SHP77 treated with DMSO at 0.1 percent for 48 hours (cell line): Measurements from ENCODE around the gene ABTB2.

Experiments
- DNase-seq: peaks from one replicate; lab custom pipeline; 2025; lab: John Stamatoyannopoulos, UW

ABTB2 gene

DNA sequence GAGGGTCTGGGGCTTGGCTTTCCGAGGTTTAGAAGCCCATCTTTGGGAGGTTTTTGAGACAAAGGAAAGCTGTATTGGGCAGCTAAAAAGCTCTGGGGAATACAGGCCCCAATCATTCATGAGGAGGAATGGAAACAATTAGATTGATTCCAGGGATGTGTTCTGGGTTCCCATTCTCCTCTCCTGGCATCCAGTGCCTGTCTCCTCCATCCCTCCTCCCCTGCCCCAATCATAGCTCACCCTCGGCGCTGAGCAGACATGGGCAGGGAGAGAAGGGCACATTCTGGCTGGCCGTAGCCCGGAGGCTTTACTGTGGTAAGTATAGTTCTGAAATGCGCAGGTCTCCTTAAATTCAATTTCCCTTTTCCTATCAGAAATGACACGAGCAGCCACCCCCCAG, 42.4 kb downstream of the ABTB2 start:
- no peak for DNase-seq

DNA sequence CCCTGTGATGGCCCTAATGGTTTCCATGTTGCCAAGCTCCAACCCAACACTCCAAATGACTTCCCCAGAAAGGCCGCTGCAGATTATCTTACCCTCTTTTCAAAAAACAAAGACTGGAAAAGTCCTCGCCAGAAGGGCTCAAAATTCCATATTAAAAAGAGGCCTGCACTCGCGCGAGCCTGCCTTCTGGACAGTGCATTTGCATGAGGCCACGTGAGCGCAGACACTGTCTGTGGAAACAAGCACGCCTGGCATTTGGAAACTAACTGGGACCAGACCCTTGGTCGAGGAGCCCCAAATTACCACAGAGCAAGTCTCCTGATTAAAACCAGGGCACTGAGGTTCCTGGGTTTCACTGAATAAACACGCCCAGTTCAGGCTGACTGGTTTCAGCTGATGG, 42.9 kb downstream of the ABTB2 start:
- no peak for DNase-seq

DNA sequence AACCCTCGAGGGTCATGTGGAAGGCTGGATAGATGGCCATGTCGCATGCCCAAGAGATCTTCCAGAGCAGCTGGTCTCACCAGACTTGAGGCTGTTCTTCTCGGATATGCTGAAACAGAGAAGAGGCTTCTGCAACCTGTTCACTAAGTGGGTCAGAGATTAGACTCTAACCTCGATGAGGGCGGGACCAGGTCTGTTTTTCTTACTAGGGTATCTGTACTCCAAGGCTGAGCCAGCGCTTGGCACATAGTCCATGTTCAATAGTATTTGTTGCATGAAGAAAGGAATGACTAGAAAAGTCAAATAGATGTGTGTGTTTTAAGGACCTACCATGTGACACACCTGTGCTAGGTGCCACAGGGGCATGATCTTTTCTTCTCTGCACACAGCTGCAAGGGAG, 43.6 kb downstream of the ABTB2 start:
- DNase-seq = no peak

DNA sequence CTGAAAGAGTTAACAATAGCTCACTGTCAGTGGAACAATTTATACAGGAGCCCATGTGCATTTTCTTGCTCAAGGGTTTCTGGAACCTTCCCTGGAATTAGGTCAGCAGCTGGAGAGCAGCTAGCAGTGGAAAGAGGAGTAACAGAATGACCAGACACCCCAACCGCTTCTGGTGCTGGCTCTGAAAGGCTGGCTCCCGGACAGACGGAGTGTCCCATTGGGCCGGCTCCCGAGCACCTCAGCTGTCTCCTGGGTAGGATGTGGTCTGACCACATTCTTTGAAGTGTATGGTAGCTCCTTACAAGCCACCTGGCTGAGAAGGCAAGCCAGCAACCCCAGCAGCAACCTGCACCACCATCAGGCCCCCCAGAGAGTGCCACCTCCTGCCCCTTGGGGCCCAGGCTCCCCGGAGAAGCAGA, 44.7 kb downstream of the ABTB2 start:
- no peak for DNase-seq

DNA sequence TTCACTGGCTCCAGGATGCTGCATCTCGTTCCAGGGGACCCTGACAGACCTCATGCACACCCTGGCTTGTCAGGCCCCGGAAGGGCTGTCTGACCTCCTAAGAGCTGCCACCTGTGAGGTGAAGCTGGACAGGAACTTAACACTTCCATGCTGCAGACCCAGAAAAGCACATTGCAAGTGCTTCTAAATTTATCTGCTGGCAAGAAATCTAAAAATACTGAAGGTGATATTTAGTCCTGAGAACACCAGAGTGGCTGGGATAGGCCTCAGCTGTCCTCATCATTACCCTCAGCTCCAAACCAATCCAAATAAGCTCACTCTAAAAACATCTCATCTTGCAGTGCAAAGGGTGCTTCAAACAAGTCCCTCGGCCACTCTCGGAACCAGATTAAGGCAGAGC, 46.7 kb downstream of the ABTB2 start:
- DNase-seq = no peak

DNA sequence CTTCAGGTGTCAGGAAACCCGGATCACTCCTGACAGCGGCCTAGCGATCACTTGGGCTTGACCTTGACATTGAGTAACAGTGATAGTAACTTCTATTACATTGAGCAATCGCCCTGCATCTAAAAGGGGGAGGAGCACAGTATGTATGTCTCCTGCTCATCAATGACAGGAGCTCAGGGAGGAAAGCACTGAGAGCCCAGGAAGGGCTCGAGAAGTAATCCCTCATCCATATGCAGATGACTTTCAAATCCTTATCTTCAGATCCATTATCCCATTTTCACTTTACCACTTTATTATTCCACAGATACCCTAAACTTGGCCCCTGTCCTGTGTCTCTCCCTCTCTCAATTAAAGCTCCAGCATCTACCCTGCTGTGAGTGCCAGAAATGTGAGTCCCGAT, 47.8 kb downstream of the ABTB2 start:
- DNase-seq = no peak

DNA sequence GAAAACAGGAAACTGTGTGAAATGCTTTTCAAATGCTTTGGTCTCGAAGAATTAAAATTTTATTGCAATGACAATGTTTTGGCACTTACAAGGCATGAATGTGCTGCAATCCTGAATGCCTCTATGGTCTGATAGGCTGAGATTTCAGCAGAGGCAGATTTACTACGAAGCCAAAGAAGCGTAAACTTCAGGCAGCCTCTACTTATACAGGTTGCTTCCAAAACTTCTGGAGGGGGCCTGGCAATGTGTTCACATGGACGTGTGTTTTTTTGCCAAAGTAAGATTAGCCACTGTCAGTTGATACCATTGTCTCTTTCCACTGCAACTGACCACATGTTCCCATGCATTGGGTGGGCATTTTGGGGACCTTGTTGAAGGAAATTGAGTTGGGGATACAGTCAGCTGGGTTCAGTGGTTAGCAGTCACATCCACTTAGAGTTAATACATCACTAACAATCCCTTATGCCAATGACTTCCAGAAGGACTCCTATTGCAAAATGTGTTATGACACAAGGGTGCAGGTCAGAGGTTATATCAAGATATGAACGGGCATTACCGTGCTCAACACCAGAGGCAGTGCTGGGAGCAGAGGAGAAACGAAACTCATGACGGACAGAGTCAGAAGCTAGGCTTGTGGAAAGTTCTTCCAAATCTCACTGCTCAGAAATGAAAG, 48.8 kb downstream of the ABTB2 start:
- no peak for DNase-seq

DNA sequence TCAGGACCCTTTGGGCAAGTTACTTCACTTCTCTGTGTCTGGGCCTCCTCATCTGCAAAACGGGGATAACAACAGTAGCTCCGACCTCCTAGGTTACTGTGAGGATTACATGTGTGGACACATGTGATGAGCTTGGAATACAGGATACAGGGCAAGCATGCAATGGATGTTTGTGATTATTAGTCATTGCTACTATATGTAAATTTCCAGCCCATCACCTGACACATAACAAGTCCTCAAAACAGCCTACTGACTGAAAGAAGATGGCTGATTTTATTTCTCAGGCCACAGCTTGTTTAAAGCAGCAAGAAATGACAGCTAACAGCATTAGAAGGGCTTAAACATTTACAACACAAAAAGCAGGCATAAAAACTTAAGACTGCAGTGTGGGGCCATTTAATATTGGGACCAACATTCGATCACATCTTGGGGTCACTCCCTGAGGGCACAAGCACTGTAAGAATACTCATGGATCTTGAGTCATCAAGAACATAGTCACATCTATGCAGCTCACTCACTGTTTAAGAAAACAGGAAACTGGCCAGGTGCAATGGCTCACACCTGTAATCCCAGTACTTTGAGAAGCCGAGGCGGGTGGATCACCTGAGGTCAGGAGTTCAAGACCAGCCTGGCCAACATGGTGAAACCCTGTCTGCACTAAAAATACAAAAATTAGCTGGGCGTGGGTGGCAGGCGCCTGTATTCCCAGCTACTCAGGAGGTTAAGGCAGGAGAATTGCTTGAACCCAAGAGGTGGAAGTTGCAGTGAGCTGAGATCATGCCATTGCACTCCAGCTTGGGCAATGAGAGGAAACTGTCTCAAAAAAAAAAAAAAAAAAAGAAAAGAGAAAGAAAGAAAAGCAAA, 49.5 kb downstream of the ABTB2 start:
- DNase-seq = no peak

DNA sequence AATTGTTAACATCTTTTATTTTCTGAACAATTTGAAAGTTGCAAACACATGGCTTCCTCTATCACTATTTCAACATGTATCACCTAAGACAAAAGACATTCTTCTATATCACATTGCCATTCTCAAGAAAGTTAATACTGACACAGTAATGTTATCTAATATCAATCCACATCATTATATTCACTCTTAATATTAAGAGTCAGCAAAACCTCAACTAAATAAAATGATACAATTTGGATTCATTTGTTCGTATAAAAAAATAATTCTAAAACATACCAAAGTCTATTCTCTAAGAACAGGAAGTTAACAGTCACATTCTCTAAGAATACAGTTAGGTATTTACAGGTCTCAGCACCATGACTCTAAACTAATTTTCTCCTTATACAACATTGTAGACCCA, 52.0 kb downstream of the ABTB2 start:
- DNase-seq = no peak

DNA sequence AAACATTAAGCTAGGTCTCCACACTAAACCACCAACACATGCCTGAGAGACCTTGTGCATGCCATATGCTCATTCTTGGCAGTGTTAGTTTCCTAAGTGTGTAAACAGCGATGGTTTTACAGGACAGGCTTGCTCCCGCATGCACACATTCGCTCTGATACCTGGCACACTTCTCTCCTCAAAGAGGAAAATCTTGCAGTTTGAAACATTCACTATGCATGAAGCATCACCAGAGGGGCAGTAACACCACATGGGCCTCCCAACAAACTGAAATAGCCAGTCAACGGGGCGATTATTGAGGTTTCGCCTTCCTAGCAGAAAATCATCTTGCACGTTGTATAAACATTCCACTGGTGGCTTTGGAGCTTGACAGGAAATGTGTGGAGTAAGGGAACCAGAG, 52.6 kb downstream of the ABTB2 start:
- no peak for DNase-seq

DNA sequence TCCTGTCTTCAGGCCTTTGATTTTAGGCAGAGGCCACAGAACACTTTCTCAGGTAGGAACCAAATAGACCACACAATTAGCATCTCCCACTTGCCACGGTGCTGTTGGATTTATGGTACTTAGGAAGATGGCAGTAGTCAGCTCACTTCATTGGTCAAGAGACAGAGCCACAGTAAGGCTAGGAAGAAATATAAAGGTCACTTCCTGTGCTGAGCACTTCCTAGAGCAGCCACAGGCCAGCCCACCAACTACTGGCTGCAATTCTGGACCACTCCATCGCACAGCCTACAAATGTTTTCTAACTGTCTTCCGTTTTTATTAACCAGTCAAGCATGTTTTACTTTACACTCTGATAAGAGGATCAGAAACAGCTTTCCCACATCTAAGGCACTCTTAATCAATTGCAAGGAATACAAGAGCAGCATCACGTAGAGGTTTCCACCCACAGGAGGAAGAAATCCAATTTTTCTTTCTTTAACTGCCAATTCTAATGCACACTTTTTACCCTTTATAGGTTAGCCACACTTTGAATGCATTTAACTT, 54.7 kb downstream of the ABTB2 start:
- DNase-seq = no peak

DNA sequence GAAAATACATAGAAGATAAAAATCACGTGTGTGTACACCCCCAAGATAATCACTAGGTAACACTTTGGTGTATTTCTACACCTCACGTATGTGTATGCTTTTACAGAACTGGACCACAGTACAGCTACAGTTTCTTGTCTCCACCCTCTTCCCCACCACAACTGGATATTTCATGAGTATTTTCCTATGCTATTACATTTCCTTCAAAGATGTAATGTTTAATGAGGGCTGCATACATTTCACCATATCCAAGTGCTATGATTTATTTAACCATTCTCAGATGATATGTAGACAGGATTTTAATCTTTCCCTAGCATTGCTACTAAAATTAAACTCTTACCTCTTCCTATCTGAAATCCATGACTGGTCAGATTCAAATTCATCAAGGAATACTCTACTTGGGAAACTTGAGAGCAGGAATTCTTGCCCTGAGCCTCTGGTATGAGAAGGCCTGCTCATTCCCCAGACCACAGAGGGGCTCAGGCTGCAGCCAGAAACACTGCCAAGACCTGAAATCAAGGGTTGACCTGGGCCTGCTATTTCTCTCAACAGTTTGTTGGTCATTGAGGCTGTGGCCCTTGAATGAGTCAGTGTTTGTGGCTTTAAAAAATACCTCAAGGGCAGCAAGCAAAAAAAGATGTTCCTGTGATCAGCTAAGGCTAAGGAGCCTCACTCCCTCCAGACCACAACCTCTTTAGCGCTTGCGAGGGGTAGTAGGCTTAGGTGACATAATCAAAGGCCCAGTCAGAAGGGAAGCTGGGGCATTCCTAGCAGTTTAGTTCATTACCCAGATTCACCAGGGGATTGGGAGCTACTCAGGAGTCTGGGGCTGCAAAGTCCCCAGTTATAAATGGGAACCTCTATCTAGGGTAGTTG, 55.5 kb downstream of the ABTB2 start:
- DNase-seq = no peak

DNA sequence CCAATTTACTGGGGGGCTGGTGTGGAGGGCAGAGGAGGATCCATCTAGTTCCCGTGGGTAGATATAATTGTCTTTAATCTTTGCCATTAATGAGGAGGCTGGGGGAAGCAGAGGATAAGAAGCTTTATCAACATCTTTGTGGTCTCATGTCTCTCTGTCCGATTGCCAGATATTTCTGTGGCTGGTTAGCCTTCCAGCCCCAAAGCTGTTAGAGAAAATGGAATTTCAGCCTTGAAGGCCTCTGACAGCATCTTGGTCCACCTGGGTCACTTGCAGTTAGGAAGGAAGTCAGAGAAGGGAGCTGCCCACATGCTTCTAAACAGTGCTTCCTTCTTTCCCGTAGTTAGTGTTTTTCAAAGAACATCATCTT, 56.9 kb downstream of the ABTB2 start:
- DNase-seq = no peak

DNA sequence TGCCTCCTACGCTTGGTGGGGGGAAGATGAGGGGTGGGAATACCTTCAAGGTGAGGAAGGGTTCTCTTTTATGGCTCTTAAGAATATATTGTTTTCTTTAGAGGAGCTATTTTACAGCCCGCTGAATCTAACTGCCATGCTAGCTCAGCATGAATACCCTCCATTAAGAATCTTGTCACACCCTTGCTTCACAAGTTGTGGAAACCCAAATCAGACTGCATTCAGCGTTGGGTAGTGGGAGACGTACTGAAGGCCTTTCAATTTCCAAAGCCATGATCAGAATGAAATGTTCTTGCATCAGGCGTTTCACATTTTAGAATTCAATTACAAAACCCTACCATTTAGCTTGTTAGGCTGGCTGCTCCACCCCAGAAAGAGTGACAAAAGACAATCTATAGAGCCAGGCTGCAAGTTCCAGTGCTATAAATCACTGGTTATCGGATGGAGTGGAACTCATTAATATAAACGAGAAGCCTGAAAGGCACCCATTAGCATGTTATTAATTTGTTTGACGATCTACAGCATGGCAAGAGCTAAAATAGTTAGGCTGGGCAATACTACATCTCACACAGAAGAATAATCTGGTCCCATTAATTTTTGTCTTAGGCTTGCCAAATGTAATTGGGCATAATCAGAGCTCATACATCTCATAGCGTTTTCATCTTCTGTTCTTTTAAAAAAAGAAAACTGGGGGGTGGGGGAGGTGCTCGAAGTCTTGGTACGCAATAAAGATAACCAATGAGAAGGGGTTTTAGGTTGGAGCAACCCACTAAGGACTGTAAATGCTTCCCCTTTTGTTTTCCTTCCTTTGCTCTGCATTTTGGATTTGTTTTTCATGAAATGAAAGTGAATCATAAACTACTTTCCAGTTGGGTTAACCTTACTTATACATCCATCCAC, 57.5 kb downstream of the ABTB2 start:
- no peak for DNase-seq

DNA sequence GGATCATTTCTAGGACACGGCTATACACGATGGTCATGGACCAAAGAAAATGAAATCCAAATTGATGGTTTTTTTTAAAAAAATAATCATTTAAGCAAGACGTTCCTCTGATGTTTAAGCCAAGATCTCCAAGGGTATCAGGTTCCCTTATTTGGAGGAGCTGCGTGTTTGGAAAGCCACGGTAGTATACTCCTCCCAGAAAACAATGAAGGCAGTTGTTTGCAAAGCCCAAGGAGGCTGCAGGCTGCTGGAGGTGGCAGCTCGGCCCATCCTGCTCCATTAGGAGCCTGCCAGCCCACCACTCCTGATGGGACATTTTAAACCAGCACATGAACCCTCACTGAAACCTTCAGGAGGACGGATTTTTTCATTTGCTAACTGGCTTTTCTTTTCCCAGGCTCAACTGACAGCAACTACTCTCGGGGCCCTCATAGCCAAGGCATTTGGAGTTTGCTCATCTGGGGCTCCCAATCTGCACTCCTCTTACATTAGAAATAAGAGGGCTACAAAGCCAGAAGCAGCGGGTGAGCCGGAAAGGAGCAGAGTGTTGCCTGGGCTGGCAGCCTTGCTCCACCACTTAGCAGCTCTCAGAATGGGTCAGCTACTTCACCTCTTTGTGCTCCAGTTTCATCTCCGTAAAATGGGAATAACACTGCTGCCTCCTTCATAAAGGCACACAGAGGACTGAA, 58.4 kb downstream of the ABTB2 start:
- DNase-seq = no peak

DNA sequence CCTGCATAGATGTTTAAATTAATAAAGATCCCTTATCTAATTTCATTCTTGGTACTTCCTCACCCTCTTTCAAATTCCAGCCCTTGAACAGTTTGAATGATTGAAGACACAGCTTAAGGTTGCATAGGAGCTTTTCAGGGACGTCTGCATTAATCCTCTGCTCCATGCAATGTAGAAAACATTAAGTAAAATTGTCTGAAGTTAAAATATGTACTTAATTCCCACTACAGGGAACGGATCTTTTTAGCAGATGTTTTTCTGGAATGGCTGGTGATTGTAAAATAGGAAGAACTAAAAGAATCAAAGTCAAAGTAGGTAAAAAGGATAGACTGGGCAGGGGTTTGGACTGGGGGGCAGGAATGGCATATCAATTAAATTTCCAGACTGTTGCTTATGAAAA, 58.9 kb downstream of the ABTB2 start:
- no peak for DNase-seq

DNA sequence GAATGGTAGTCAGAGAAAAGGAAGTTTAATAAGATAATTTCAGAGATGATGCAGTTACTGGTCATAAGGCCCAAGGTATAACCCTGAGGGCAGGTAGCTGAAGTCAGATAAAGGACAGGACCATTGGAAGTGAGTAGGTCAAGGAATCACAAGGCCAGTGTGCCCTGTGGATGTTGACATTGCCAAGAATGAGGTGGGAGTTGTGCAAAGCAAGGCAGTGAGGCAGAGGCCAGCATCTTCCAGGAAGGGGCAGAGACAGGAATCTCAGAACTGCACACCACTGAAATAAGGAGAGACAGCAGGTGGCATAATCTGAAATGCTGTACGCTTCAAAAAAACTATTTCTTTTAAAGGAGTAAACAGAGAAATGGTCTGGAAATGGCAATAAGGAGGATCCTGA, 61.4 kb downstream of the ABTB2 start:
- no peak for DNase-seq

DNA sequence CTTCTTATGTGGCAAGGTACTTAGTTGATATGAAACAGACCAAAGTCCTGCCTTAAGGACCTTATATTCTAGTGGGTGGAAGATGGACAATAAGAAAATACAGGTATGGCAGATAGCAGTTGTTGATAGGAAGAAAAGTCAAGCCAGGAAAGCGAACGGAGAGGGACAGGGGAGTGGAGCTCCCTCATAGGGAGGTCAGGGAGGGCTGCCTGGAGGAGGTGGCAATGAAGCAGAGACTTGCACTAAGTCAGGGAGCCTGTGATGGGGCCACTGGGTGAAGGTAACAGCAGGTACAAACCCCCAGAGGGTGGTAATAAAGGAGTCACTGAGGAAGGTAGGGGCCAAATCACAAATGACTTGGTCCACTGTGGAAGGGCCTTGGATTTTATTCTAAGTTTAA, 65.3 kb downstream of the ABTB2 start:
- DNase-seq = no peak

DNA sequence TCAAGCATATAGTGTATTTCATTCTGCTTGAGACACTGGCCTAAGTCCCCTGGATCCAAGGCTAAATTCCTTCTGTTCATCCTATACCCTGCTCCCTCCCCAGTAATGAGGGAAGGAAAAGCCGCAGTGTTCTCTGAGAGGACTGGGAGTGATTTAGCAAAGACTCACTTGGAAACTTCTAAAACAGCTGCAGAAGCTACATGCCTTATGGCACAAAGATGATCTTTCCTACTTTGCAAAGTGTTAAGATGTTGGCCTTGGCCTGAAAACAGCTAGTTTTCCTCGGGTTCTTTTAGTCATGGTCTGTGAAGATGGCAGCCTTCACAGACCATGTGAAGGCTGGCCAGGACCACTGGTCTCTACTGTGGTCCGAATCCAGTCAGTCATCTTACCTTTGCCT, 65.7 kb downstream of the ABTB2 start:
- no peak for DNase-seq

DNA sequence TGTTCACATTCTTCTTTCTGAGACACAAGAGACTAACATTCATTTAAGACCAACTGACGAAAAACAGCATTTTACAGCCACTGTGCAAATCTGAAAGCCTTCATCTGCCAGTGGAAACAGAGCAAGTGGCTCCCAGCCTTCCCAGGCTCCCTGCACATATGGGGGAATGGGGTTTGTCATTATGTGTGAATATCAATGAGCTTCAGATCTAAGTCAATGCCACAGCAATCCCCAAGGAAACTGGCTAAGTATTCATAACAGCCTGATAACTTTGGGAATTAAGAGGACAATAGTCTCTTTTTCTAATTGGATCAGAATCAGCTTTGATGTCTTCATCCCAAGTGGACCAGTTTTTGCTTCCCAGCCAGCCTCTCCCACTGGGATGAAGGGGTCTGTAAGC, 66.9 kb downstream of the ABTB2 start:
- no peak for DNase-seq

DNA sequence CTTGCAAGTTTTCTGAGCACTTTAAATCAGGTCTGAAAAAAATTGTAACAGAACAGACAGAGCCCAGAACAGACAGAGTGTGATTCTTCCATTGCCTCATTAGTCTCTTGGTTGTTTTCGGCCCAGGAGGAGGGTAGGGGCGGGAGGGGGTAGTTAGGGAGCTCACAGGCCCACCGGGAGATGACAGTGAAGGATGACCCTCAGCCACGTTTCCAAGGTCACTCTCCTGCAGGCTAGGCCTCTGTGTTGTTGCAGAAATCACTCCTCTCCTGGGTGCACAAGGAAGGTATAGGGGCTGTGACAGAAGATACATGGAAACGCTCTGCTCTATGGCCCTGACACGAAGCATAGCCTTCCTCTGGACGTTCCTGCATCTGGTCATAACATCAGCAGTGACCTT, 69.3 kb downstream of the ABTB2 start:
- DNase-seq = no peak
